SU-DHL-6 (cell line): ENCODE data around the gene MEF2C.

Experiments used
- EZH2phosphoT487 ChIP-seq: fragments of 200-600 bp; sonication (generic), shearing (Covaris generic); conservative IDR thresholded peaks from 2 replicates; pipeline ENCODE4 v1.6.1; 2018; ENCODE audit warnings: mild to moderate bottlenecking, antibody characterized with exemption, low read length, moderate library complexity, mixed read lengths
- TF ChIP-seq, protein P1 (sequence below): fragments of 200-600 bp; sonication (generic); IDR thresholded peaks from one replicate; pipeline ENCODE4 v1.5.1; 2017; ENCODE audit warnings: antibody characterized with exemption, mild to moderate bottlenecking, low read length, moderate library complexity; ENCODE audit not compliant: insufficient read depth, poor library complexity, severe bottlenecking

DNA sequence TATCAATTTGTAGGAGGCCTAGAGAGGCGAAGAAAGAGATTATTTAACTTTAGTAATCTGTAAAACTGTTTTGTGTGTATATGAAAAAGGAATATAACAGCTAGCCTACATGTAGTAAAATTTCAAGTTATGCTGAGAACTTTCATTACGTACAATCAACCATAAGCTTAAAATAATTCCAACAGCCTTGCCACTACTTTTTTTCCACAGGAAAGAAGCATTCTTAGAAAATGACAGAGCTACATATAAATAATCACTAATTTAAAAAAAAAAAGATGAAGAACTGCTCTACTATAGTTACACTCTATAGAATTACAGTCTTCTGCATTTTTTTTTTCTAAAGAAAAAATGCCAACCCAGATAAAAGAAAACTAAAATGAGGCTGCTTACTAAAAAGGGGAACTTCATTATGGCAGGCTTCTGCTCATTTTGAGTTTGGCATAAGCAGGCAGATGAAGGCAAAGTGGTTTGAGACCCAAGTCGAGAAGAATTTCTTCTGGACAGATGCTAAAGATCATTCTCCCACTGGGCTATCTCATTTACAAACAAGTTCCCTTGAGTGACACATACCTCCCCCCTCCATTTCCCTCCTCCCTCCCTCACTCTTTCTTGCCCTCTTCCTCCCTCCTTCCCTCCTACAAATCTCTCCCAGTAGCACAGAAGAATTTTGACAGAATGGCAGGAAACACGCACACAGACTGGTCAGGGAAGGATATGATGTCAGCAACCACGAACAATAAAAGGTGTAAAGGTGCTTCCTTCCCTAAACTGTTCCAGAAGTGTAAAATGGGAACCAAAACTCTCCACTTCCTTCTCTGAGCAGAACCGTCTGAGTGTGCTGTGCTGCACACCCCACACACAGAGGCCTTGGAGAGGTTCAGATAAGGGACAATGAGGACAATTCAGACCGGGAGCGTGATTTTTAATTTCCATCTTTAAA, 56.1 kb downstream of the MEF2C start:
- TF ChIP-seq, protein P1, sequence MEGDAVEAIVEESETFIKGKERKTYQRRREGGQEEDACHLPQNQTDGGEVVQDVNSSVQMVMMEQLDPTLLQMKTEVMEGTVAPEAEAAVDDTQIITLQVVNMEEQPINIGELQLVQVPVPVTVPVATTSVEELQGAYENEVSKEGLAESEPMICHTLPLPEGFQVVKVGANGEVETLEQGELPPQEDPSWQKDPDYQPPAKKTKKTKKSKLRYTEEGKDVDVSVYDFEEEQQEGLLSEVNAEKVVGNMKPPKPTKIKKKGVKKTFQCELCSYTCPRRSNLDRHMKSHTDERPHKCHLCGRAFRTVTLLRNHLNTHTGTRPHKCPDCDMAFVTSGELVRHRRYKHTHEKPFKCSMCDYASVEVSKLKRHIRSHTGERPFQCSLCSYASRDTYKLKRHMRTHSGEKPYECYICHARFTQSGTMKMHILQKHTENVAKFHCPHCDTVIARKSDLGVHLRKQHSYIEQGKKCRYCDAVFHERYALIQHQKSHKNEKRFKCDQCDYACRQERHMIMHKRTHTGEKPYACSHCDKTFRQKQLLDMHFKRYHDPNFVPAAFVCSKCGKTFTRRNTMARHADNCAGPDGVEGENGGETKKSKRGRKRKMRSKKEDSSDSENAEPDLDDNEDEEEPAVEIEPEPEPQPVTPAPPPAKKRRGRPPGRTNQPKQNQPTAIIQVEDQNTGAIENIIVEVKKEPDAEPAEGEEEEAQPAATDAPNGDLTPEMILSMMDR, result no peak
- no peak for TF ChIP-seq EZH2phosphoT487
